ENCODE data around the gene CSTF2.

The CSTF2 gene

DNA sequence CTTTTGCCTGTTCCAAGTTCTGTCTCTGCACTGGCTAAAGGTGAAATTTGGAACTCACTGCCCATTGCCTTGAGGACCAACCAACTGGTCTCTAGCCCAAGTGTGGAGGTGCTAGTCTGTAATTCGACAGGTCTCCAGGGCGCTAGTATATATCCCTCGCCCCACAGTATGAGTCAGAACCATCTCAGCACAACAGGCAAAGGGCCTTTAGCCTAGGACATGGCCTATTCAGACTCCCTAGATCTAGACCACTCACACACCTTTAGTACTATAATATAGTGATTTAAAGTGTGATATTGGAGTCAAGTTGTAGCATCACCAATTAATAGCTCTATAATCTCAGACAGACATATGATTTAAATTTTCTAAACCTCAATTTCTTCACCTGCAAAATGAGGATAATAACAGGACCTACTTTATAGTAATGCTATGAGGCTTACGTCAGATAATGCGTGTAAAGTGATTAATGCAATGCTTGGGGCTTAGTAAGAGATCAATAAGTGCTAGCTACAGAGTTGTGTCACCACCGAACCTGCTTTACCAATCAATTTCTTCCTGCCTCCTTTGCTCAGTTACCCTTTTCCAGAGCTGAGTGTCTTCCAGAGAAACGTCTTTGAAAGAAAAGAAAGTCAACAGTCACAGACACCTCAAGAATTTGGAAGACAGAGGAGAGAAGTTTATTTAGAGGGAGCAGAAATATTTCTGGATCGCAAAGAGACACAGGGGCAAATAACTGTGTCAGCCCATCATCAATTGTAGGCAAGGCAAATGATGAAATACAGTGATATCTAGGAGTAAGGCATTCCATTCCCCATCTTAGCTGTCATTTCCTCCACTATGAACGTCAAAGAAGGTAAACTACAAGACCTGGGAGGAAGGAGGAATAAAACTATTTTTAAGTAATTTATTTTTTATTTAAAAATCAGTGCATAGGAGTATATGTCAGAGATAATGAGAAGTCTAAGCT is 51.7 kb downstream of the CSTF2 start:
- DNase-seq, result no peak

DNA sequence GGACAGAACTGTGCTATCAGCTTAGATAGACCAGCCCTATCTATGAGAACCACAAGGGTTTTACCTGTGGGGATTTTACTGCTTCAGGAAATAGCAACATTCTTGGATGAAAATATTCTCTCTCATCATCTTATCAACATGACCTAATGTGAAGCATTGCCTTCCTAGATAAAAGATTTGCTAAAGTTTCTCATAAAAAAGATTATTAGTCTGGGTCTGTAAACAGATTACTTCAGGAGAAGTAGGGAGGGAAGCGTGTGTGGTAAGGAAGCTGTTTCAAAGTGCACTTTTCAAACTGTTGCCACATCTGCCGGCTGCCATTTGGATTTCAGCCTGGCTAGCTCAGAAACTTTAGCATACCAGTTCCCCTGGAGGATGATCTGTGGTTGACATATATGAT is 54.1 kb downstream of the CSTF2 start, which contains the start of gene NOX1:
Gene NOX1, minus strand, starts transcription at position 35 of the 400 bp plus-strand sequence. CDS start 220 bp downstream, outside the sequence.
- DNase-seq, result no peak

DNA sequence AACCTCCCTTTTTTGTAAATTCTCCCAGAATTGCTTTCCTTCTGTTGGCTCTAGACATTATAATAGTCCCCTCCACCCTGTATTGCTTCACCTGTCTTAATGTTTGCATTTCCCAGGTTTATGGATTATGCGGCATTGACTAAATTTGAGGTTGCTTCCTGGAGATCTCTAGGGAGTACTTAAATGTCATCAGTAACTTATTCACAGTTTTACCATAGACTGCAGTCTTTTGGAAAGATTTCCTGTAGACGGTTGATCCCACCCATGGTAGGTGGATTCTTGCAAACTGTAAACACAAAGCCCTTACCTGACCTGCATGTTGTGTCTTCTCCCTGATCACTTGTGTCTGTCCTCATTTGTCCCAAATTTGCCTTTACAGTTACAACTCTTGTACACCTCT is 60.2 kb downstream of the CSTF2 start:
- DNase-seq, result no peak

DNA sequence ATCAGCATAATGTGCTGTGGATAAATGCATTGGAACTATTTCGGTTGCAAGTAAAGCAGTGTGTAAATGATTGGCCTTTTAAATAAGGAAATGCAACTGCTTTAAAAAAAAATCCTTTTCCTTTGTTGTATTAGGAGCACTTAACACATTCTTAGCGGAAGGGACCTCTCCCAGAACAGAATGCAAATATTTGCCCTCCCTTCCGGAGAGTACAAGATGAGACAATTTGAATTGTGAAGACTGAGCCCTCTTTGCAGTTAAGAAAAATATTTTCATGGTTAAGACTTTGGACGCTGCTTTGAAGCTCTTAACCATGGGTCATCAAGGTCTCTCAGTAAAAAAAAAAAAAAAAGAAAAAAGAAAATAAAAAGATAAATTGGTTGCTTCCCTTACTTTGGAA is 63.5 kb downstream of the CSTF2 start:
- no peak for DNase-seq
